Measurements from ENCODE around the gene SMARCA4.

- TF ChIP-seq CTCF (conservative IDR thresholded peaks at IDR 0.05; ENCODE audit: low read length) (no peak), EZH2phosphoT487 (IDR thresholded peaks at IDR 0.05; ENCODE audit: borderline replicate concordance) (no peak)
Measured at GRCh38 chr19:11025445-11025844, 64.6 kb downstream of the SMARCA4 start.

Data from Loucy (cell line).